ENCODE results near the gene SFR1. TPM values are rescaled to one million over a fixed set of nuclear protein-coding genes. Genes with fewer than 3 reads are reported as not detected.
"Not testable (repeated sequence)": the region's sequence is repeated elsewhere in the genome, so short reads cannot be mapped to it uniquely, and the experiment has no call there.

The SFR1 gene
- total RNA-seq, 1 experiment from 2014 or later, result 2.9 TPM

GRCh38 chr10:104155591-104155990 is 33.6 kb downstream of the SFR1 start:
- Histone ChIP-seq H3F3A (ENCODE audit: low read length, unreplicated experiment) (no peaks in the 10 kb centered on the region), H3K4me1 (ENCODE audit: insufficient read depth, low read length) (no peaks in the 10 kb centered on the region), H3K36me3 (ENCODE audit: low read depth, low read length) (no peaks in the 10 kb centered on the region), H3K4me2 (ENCODE audit: low read length) (no peak overlapping the region), H3K27me3 (ENCODE audit: low read length) (no peaks in the 10 kb centered on the region), H2AFZ (ENCODE audit: low read length) (no peak overlapping the region), H3K4me3 (ENCODE audit: low read length) (no peak overlapping the region), H3K9me3 (ENCODE audit: low read length) (peaks cover 6% of the 10 kb centered on the region; the same call in 1 of the 2 replicates), H3K27ac (ENCODE audit: low read length) (no peak overlapping the region), H3K9me2 (replicated peaks; ENCODE audit: low read length) (no peaks in the 10 kb centered on the region), H3K79me2 (ENCODE audit: low read length) (no peaks in the 10 kb centered on the region), H4K20me1 (ENCODE audit: low read length) (no peaks in the 10 kb centered on the region), H3K9ac (ENCODE audit: low read length) (no peak overlapping the region)
- ATAC-seq, result no peak
- DNase-seq, result no peak
- no TSS peak for BruUV-seq (replicated peaks)
- intact Hi-C loops (cut with micrococcal nuclease), result no loop called here
- CTCF ChIA-PET, result no interaction called here
- POLR2A ChIA-PET (ENCODE audit: unreplicated experiment), result no interaction called here
- TF ChIP-seq EZH2 (IDR thresholded peaks at IDR 0.05; ENCODE audit: low read length, unreplicated experiment) (no peak), EZH2phosphoT487 (IDR thresholded peaks at IDR 0.05; ENCODE audit: borderline replicate concordance, low read length) (no peak)
- TF ChIP-seq, protein P1, sequence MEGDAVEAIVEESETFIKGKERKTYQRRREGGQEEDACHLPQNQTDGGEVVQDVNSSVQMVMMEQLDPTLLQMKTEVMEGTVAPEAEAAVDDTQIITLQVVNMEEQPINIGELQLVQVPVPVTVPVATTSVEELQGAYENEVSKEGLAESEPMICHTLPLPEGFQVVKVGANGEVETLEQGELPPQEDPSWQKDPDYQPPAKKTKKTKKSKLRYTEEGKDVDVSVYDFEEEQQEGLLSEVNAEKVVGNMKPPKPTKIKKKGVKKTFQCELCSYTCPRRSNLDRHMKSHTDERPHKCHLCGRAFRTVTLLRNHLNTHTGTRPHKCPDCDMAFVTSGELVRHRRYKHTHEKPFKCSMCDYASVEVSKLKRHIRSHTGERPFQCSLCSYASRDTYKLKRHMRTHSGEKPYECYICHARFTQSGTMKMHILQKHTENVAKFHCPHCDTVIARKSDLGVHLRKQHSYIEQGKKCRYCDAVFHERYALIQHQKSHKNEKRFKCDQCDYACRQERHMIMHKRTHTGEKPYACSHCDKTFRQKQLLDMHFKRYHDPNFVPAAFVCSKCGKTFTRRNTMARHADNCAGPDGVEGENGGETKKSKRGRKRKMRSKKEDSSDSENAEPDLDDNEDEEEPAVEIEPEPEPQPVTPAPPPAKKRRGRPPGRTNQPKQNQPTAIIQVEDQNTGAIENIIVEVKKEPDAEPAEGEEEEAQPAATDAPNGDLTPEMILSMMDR (conservative IDR thresholded peaks at IDR 0.05; ENCODE audit: low read depth, low read length), result no peak

GRCh38 chr10:104170610-104171254 is 48.8 kb downstream of the SFR1 start:
- peaks cover 18% of the 10 kb centered on the region for H3K27me3 ChIP-seq (ENCODE audit: low read length)
- H3K9me2 ChIP-seq (replicated peaks; ENCODE audit: low read length), result no peaks in the 10 kb centered on the region
- BruUV-seq (replicated peaks), result no TSS peak
- H3F3A ChIP-seq (ENCODE audit: low read length, unreplicated experiment), result no peaks in the 10 kb centered on the region
- H3K79me2 ChIP-seq (ENCODE audit: low read length), result no peaks in the 10 kb centered on the region
- TF ChIP-seq, protein P1 (conservative IDR thresholded peaks at IDR 0.05; ENCODE audit: low read depth, low read length), result no peak
- TF ChIP-seq EZH2phosphoT487 (IDR thresholded peaks at IDR 0.05; ENCODE audit: borderline replicate concordance, low read length), result no peak
- TF ChIP-seq EZH2 (IDR thresholded peaks at IDR 0.05; ENCODE audit: low read length, unreplicated experiment), result no peak
- no peak overlapping the region for H3K4me3 ChIP-seq (ENCODE audit: low read length)
- H4K20me1 ChIP-seq (ENCODE audit: low read length), result no peaks in the 10 kb centered on the region
- POLR2A ChIA-PET (ENCODE audit: unreplicated experiment), result interaction anchor here (0.5 kb wide), 1 partner anchor 83 kb away, joined by 3 read pairs; no protein-coding TSS in a partner anchor
- intact Hi-C loops (cut with micrococcal nuclease), result no loop called here
- H3K36me3 ChIP-seq (ENCODE audit: low read depth, low read length), result no peaks in the 10 kb centered on the region
- no peaks in the 10 kb centered on the region for H3K4me1 ChIP-seq (ENCODE audit: insufficient read depth, low read length)
- no peak for DNase-seq
- no peak overlapping the region for H3K4me2 ChIP-seq (ENCODE audit: low read length)
- ATAC-seq, result no peak
- H3K9me3 ChIP-seq (ENCODE audit: low read length), result no peaks in the 10 kb centered on the region
- H3K9ac ChIP-seq (ENCODE audit: low read length), result no peak overlapping the region
- H3K27ac ChIP-seq (ENCODE audit: low read length), result no peak overlapping the region
- no peak overlapping the region for H2AFZ ChIP-seq (ENCODE audit: low read length)
- CTCF ChIA-PET, result no interaction called here

DNA sequence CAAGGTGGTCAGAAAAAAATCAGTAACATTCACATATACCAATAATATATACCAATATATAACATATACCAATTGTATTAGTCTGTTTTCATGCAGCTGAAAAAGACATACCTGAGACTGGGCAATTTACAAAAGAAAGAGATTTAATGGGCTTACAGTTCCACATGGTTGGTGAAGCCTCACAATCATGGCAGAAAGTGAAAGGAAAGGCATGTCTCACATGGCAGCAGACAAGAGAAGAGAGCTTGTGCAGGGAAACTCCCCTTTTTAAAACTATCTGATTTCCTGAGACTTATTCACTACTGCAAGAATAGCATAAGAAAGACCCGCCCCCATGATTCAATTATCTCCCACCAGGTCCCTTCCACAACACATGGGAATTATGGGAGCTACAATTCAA is 52.2 kb downstream of the SFR1 start:
- H3K79me2 ChIP-seq (ENCODE audit: low read length); H3K9ac ChIP-seq (ENCODE audit: low read length); CTCF ChIA-PET; H3K4me2 ChIP-seq (ENCODE audit: low read length); H3K27me3 ChIP-seq (ENCODE audit: low read length); BruUV-seq (replicated peaks); H3F3A ChIP-seq (ENCODE audit: low read length, unreplicated experiment); H3K27ac ChIP-seq (ENCODE audit: low read length); H3K9me3 ChIP-seq (ENCODE audit: low read length); DNase-seq; H2AFZ ChIP-seq (ENCODE audit: low read length); H3K36me3 ChIP-seq (ENCODE audit: low read depth, low read length); intact Hi-C loops (cut with micrococcal nuclease); H3K4me1 ChIP-seq (ENCODE audit: insufficient read depth, low read length); POLR2A ChIA-PET (ENCODE audit: unreplicated experiment); H4K20me1 ChIP-seq (ENCODE audit: low read length); H3K4me3 ChIP-seq (ENCODE audit: low read length); ATAC-seq; H3K9me2 ChIP-seq (replicated peaks; ENCODE audit: low read length): not testable (repeated sequence)

Other genes with a start within 250 kb of the SFR1 start
- 20.0 and 33.5 TPM in 2 replicates for gene STN1, start 204.0 kb upstream of the SFR1 start, total RNA-seq (2014; rRNA removed)
- gene SLK, start 155.0 kb upstream of the SFR1 start, total RNA-seq (2014; rRNA removed), result 17.3 and 20.2 TPM in 2 replicates
- gene COL17A1, start 36.3 kb upstream of the SFR1 start, total RNA-seq (2014; rRNA removed), result 1.2 and 1.6 TPM in 2 replicates
- 0.17 and 0.44 TPM in 2 replicates for gene CFAP43, start 110.2 kb downstream of the SFR1 start, total RNA-seq (2014; rRNA removed)
- gene GSTO1, start 132.7 kb downstream of the SFR1 start, total RNA-seq (2014; rRNA removed), result 38.2 and 46.0 TPM in 2 replicates
- 8.1 and 13.8 TPM in 2 replicates for gene GSTO2, start 147.0 kb downstream of the SFR1 start, total RNA-seq (2014; rRNA removed)
- gene ITPRIP, start 216.3 kb downstream of the SFR1 start, total RNA-seq (2014; rRNA removed), result 7.0 and 10.3 TPM in 2 replicates
- 0.26 TPM in 1 of 2 replicates, not detected in the other for gene CFAP58, start 231.7 kb downstream of the SFR1 start, total RNA-seq (2014; rRNA removed)